Right renal pelvis (tissue), 4 donors: ENCODE data around the gene ZDHHC7. TPM values are rescaled to one million over a fixed set of nuclear protein-coding genes. Genes with fewer than 3 reads are reported as not detected.
"Not testable (repeated sequence)": the region's sequence is repeated elsewhere in the genome, so short reads cannot be mapped to it uniquely, and the experiment has no call there.

Experiments
- DNase-seq, 4 donors: peaks; one replicate each; pipeline ENCODE4 v3.0.0-alpha.2; 2013; ENCODE audit warnings: low read depth in 4 of 4, low spot score in 3 of 4, missing footprints in 1 of 4
- polyA plus RNA-seq, 4 donors: library from polyadenylated mRNA; unstranded; fragments of 120-200 nt; gene quantifications; one replicate each; pipeline ENCODE4 v1.2.1, GENCODE V29; 2013; ENCODE audit not compliant: insufficient read length in 4 of 4

Gene ZDHHC7, protein sequence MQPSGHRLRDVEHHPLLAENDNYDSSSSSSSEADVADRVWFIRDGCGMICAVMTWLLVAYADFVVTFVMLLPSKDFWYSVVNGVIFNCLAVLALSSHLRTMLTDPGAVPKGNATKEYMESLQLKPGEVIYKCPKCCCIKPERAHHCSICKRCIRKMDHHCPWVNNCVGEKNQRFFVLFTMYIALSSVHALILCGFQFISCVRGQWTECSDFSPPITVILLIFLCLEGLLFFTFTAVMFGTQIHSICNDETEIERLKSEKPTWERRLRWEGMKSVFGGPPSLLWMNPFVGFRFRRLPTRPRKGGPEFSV
- 10 to 100 TPM; 54.5 to 60.8 (median 59.8) TPM for polyA plus RNA-seq

- DNase-seq = peak; percentile 74 to 84 (median 78)
Measured at GRCh38 chr16:85010931-85011845, at the start of gene ZDHHC7. TSS of gene ZDHHC7 (minus strand) at chr16:85011535. CDS start at chr16:84990618, 20,917 bp downstream.

DNA sequence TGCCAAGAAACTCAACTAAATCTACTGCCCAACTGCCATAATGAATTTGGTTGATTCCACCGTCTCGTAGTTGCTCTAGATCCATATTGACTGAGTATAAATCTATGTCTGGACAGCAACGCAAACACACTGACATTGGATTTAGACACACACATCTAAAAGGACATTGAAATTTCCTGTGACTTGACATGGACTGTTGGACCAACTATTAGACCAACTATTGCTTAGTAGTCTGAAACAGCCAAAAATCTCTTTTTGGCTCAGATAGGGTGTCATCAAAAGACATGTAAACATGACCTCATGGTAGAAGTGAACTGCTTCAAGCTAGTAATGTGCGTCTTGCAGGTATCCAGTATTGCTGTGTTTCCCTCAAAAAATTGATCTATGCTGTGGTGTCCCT is 47.6 kb upstream of the ZDHHC7 start:
- DNase-seq = no peak

DNA sequence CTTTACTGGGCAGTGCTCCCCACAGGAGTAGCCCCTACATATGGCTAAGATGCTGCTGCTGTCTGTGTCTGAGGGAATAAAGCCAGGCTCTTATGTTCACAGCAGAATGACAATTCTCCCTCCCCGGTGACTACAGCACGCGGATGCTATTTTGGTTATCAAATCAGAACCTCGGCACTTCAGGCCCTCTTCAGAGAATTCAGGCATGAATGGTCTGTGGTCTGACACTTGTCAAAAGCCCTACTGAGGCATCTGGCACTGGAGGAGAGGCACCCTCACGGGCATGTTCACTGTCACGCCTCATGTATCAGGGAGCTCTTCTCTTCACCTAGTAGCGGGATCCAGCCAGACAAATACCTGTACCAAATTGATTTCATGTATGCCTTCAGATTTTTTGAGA is 46.6 kb upstream of the ZDHHC7 start:
- no peak for DNase-seq

DNA sequence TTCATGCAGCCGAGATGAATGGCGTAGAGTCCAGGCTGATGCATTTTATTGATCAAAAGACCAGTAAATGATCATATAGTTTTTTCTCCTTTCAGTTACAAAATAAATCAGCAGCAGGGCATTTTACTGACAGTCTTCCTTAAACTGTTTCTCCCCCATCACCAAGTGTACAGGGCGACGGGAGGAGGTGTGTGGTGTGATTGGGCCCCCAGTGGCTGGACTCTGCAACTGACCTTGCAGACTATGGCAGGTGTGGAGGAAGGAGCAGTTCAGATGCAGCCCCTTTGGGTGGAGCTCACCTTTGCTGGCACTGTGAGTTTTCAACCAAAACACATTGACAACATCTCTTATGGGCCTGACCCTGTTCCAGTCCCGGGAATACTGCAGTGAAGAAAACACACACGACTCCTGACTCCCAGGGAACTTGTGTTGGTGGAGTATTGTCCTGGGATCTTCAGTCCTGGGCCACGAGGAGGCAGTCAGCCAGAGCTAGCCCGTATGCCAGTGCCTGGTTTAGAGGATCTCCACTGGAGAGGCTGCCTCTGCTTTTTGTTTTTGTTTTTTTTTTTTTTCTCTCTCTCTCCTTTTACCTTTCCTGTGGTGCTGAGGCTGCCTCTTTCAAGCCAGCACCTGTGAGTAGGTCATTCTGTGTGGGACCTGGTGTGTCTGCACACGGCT is 46.0 kb upstream of the ZDHHC7 start:
- DNase-seq = no peak

DNA sequence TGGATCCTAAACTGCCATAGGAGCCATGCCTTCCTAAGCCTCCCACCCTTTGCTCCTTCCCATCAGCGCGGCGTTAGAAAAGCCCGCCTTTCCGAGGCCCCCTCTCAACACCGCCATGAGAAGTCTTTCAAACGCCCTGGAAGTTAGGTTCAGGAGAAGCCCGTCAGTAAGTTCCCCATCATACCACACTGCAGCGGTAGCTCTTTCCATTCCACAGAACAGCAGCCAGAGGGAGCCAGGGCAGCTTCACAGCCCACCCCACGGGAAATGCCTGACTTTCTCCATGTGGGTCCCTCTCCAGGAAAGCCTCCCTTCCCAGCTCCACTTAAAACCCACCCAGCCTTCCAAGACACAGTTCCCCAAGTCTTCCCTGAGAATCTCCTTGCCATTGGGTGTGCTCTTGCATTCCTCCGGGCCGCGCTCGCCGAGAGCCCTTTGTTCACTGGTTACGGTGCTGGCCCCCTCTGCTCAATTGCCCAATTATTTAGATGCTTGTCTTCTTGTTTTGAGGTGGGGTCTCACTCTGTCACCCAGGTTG is 44.9 kb upstream of the ZDHHC7 start:
- no peak for DNase-seq

GRCh38 chr16:85055493-85056210 is 44.3 kb upstream of the ZDHHC7 start:
- DNase-seq = no peak

GRCh38 chr16:85054948-85055492 is 43.7 kb upstream of the ZDHHC7 start:
- no peak for DNase-seq

- DNase-seq = not testable (repeated sequence)
Measured at GRCh38 chr16:85054321-85054720, 43.0 kb upstream of the ZDHHC7 start.

DNA sequence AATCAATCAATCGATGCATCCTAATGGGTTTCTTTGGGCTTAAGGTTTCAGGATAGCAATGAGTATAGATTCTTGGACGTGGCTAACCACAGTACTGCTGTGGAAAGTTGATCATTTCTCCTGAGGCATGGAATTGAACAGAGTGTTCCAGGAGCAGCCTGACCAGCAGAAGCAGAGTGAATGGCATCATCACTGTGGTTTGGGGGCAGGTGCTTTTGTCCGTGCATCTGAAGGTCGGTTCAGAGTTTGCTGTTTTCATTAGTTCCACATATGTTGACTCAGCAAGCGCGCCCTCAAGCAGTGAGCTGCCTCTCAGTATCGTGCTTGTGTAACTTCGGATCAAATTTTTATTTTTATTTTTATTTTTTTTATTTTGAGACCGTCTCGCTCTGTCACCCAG is 41.2 kb upstream of the ZDHHC7 start:
- DNase-seq = no peak

DNA sequence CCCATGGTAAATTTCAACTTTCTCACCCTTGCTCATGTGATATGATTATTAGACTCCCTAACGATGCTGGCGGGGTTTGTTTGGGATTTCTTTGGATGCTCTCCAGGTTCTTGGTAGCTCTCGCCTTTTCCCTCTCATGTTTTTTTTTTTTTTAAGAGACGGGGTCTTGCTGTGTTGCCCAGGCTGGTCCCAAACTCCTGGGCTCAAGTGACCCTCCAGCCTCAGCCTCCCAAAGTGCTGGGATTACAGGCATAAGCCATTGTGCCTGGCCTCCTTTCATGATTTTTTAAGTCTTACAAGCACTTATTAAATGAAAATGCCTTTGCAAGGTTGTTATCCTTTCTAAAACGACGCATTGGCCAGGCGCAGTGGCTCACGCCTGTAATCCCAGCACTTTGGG is 40.3 kb upstream of the ZDHHC7 start:
- DNase-seq = no peak

DNA sequence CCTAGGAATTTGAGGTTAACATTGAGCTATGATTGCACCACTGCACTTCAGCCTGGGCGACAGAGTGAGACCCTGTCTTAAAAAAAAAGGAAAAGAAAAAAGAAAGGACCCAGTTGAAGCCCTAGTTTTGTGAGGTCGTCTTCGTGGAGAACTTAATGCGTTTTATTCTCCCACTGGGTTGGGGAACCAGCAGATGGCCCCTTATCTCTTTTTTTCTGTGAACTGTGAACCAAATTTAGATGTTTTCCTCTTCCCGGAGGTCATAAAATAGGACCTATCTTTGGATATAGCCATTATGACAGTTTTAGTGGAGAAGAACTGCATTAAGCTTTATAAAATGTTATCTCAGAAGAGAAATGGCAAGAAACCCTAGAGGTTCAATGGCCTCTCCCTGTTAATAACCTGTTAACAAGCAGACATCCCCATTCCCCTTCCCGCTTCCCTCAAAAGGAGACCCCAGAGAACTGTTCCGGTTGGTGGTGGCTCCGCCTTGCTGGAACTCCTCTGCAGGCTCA is 39.8 kb upstream of the ZDHHC7 start:
- no peak for DNase-seq

DNA sequence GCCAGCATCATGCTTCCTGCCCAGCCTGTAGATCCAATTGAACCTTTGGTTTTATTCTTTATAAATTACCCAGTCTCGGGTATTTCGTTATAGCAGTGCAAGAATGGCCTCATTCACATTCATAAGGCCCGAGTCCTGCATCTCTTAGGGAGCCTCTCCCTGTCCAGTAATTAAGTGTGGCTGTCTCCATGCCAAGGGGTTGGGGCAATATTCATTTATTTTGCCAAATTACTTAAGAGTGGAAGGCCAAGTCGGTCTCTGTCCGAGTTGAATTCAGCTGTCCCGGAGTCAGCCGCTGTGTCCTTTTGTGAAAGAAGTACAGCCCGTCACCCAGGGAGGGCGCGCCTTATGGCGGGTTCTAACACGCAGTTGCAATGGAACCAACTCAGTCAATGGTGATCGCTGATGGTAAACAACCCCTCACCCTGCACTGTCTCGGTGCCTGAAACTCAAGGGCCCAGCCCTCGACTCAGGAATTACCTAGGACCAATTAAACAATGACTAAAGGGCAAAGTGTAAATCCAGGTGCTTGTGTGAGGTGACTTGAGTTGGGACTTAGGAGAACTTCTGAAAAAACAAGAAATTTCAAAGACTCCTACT is 38.5 kb upstream of the ZDHHC7 start:
- DNase-seq = no peak

GRCh38 chr16:85048921-85049562 is 37.7 kb upstream of the ZDHHC7 start:
- DNase-seq = no peak

- DNase-seq = no peak
Measured at GRCh38 chr16:85047867-85048455, 36.6 kb upstream of the ZDHHC7 start.

DNA sequence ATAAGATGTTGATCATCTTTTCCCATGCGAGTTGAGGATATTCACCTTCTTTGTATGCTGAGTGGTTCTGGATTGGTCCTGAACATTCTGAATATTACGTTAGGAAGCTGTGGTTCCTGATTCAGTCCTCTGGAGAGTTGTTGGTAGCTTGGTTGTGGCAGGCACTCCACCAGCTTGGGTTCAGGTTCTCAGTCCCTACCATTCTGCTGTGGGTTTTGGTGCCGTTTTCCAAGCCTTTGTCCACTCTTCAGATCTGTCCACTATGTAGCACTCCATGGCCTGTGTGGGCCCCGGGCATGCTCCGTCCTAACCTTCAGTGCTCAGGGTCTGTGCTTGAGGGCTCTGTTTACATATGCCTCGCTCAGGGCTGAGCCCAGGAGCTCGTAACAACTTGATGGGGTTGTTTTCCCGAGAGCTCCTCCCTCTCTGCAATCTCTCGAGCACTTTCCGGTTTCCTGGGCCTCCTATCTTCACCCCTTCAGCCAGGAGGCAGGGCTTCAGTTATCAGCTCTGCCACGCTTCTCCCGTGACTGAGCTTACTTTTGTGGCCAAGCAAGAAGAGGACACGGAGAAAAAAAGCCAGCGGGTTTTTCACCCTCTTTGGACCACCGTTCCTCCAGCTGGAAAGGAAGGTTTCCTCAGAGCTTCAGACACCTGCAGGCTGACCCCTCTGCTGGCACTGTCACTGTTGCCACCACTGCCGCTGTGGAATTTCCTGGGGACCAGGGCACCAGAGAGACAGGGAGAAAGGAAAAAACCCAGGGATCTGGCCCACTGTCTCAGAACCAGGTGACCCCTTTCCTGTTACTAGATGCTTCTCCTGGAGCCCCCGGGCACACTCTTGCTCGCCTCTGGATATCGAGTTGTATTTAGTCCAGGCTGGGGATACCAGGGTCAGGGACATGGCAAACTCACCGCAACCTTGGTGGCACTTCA is 35.9 kb upstream of the ZDHHC7 start:
- DNase-seq = no peak

DNA sequence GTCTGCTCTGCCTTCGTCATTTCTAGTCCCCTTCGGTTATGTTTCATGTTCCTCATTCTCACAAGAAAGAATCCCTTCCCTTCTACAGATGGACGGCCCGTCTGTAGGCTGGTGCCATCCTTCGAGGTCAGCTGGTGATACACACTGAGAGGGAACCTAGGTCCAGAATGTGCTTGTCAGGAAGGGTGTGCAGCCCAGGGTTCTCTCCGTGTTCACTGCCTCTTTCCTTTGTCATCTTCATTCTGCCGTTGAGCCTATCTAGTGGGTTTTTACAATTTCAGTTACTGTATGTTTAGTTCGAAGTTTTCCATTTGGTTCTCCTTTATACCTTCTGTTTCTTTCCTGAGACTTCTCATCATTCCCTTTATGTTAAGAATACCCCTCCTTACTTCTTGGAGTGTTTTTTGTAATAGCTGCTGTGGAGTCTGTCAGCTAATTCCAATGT is 35.2 kb upstream of the ZDHHC7 start:
- no peak for DNase-seq
